GM12801 (cell line): ENCODE measurements around the gene DAB1.

Experiments
- CTCF ChIP-seq: IDR thresholded peaks from one replicate; pipeline ENCODE4 v1.5.1; 2011; ENCODE audit warnings: control low read depth; ENCODE audit not compliant: insufficient read length; ENCODE audit errors: extremely low read depth

Gene DAB1

DNA sequence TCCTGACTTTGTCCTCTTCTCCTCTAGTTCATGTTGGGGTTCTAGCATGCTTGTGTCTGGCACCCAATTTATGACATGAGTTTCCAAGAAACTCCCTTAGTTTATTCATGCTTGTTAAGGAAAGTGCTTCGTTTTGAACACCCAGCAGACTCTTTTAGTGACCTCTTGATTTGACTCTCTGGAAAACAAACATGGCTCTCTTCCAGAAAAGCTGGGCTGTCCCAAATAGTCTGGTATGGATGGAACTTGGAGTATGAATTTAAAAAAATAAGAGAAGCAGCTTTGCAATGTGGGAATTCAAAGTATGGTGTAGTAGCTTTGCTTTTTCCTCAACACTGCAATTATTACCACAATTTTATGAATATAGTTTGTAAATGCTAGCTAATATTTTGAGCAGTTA, 314.6 kb downstream of the DAB1 start:
- TF ChIP-seq CTCF, result no peak

DNA sequence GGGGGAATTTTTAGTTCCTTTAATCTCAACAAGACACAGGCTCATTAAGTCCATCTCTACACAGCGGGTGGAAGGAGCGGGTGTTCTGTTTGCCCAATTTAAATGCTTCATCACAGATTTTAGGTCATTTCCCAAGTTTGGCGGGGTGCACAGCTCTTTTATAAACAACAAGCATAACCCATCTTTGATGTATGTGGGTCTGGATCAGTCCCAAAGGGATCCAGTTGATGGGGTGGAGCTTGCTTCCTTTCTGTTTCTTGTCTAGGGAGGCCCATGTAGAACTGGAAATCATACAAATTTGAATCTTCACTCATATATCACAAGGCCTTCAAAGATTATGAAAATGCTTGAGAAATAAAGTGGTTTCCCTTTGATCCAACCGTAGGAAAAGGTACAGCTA, 317.6 kb downstream of the DAB1 start:
- no peak for TF ChIP-seq CTCF

GRCh38 chr1:57102561-57103326, 321.1 kb downstream of the DAB1 start:
- no peak for TF ChIP-seq CTCF

GRCh38 chr1:57101209-57101608, 322.7 kb downstream of the DAB1 start:
- TF ChIP-seq CTCF, result no peak

- TF ChIP-seq CTCF, result no peak
These were observed 329.1 kb downstream of the DAB1 start for GRCh38 chr1:57094749-57095148.

- no peak for TF ChIP-seq CTCF
These were observed 330.7 kb downstream of the DAB1 start for GRCh38 chr1:57093122-57093521.

GRCh38 chr1:57091642-57092041, 332.2 kb downstream of the DAB1 start:
- TF ChIP-seq CTCF, result no peak
